Stromal cell of bone marrow (primary cell): ENCODE measurements around the gene PRG3.
"Not testable (repeated sequence)": the region's sequence is repeated elsewhere in the genome, so short reads cannot be mapped to it uniquely, and the experiment has no call there.

Experiments
- DNase-seq: peaks from one replicate; pipeline ENCODE4 v3.0.0-alpha.2; 2012; ENCODE audit warnings: low read depth

The PRG3 gene

DNA sequence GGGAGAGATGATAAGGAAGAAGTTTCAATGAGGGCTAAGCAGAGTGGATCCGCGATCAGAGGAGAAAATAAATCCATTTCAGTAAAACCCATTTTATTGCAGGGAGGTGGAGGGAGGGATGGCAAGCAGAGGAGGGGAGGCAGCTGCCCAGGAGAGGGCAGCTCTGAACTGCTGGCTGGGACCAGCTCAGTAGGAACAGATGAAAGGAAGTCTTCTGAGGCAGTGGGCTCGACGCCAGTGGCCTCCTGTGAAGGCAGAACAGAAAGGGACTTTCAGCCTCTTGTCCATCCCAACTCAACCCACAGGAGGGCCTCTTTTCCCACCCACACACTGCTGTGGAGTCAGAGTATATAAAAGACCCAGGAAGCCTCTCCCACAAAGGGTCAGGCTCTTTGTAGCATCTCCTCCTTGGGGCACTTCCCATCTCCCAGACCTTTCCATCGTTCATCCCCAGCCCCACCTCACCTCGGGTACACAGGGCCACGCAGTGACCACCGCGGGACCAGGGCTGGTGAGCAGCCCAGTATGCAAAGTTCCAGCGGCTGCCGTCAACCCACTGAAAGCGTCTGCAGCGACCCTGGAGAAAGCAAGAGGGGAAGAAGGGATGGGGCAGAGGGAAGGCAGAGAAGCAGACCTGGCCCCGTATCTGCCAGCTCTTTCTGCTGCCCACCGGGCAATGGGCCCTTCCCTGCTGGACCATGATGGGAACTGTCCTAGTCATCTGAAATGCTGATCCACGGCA is 6.5 kb upstream of the PRG3 start:
- DNase-seq: no peak

GRCh38 chr11:57386178-57386940 is 5.4 kb upstream of the PRG3 start:
- DNase-seq: no peak

DNA sequence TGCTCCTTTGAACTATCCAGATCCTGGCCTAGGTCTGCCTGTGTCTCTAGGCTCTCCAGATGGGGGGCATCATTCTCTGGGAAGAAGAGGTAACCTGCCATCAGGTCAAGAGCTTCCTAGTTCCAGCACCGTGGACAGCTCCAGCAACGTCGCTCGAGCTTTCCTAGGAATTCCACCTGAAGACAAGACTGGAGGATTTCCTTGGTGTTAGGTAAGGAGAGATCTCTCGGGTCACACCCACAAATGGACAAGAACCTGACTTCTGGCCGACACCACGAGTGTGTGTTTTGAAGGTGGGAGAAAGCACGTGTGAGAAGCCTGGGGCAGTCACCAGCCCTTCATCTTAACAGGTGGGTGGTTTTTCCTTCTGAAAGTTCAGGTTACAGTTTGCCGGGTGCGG is 1.2 kb downstream of the PRG3 start:
- no peak for DNase-seq

DNA sequence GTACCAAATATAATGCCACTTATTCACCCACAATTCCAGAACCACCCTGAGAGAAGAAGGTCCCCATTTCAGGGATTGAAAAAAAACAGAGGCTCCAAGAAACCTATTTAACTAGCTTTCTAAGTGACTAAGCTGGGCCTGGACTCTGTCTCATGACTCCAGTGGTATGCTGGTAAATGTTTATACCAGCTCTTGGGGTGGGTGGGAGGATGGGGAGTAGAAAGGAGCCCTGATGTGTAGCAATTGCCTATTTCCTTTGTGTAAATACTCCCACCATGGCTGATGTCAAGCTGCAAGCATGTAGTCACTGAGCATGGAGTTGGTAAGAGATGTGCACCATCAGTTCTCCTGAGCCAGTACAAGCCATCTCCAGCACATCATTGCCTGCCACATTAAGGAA is 2.8 kb downstream of the PRG3 start:
- DNase-seq: no peak

DNA sequence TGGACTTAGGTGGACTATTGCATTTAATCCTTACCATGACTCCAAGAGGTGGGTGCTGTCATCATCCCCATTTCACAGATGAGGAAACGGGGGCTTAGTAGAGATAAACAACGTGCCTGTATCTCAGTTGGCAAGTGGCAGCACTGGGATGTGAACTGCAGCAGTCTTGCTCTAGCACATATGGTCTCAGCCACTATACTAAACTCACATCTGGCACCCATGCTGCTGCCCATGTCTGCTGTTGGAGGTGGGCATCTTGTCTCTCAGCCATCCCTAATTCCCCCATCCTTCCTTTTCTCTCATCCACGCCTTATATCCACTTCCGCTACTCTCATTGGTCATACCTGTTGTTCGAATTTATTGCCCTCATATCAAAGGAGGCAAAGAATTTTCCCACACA is 3.8 kb downstream of the PRG3 start:
- no peak for DNase-seq

DNA sequence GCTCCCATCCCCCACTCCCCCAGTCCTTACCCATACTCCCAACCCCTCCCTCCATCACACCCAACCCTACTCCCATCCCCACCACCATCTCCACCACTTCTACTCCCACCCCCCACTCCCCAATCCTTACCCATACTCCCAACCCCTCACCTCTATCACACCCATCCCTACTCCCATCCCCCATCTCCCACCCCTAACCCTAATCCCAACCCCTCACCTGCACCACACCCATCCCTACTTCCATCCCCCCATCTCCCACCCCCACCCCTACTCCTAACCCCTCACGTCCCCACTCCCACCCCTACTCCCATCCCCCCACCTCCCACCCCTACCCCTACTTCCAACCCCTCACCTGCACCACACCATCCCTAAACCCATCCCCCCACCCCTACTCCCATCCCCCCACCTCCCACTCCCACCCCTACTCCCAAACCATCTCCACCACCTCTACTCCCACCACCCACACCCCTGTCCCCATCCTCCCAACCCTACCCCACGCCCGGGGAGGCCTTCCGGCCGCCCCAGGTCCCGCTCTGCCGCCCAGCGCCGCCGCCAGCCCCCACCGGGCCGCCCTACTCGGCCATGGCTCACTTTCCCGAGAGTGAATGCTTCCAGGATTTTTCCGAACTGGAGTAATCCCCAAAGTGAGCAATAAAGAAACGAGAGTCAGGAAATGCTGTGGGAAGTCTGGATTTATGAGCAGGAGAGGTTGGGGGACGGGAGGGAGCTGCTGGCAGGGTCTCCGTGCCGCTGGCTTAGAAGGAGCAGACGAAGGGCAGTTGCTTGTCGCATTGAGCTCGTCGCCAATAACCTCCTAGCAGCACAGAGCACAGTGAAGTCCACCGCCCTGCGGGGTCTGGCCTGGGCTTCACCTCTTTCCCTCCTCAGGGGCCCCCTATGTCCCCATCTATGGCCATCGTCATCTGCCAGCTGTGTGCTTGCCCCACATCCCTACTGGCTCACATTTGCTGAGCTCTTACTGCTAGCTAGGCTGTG is 4.6 kb downstream of the PRG3 start:
- DNase-seq: no peak

- no peak for DNase-seq
These were observed 5.5 kb downstream of the PRG3 start for GRCh38 chr11:57375490-57375889.

GRCh38 chr11:57374966-57375365 is 6.0 kb downstream of the PRG3 start:
- DNase-seq: no peak

- no peak for DNase-seq
These were observed 7.8 kb downstream of the PRG3 start for GRCh38 chr11:57373146-57373545.

- DNase-seq: no peak
These were observed 10.0 kb downstream of the PRG3 start for GRCh38 chr11:57370941-57371340.

DNA sequence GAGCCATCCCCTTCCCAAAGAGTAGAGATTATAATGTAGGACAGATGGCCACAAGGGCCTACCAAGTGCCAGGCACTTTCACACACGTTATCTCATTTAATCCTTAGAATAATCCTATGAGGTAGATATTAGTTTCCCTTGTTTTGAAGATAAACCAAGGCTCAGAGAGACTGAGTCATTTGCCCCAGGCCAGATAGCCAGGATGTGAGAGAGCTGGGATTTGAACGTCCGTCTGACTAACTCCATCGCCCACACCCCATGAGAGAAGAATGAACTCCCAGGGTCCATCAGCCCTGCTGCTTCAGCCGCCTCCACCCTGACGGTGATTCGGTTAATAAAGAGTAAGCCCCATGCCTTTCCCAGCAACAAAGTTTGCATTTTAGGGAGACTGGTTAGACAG is 10.7 kb downstream of the PRG3 start:
- no peak for DNase-seq

- no peak for DNase-seq
These were observed 12.1 kb downstream of the PRG3 start for GRCh38 chr11:57368845-57369232.

DNA sequence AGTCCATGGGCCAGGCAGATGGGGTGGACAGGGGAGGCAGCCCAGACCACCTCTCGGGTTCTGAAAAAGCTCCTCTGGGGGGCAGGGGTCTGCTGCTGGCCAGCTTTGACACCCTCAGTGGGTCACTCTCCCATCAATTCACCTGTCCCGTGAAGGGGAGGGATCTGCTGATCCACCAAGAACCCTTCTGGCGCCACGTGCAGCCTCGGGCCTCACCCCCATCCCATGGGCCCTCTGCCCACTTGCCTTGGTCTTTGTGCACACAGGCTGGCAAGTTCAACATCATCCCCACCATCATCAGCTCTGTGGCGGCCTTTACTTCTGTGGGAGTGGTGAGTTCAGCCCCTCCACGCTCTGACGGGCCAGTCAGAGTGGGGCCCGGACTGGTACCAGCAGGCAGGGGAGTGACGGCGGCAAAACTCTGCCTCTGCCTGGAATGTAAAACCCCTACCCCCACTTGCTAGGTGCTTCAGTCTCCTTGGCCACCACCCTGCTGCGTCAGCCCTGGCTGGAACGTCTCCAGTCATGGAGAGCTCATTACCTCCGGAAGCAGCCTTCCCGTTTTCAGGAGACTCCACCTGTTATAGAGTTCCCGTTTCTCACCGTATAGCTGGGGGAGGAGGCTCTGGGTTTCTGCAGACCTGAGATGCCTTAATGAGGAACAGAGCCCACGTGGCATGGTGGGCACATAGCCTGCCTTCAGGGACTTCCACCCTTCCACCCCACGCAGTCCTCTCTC is 12.7 kb downstream of the PRG3 start:
- DNase-seq: no peak

GRCh38 chr11:57364851-57365660 is 15.9 kb downstream of the PRG3 start:
- DNase-seq: no peak

DNA sequence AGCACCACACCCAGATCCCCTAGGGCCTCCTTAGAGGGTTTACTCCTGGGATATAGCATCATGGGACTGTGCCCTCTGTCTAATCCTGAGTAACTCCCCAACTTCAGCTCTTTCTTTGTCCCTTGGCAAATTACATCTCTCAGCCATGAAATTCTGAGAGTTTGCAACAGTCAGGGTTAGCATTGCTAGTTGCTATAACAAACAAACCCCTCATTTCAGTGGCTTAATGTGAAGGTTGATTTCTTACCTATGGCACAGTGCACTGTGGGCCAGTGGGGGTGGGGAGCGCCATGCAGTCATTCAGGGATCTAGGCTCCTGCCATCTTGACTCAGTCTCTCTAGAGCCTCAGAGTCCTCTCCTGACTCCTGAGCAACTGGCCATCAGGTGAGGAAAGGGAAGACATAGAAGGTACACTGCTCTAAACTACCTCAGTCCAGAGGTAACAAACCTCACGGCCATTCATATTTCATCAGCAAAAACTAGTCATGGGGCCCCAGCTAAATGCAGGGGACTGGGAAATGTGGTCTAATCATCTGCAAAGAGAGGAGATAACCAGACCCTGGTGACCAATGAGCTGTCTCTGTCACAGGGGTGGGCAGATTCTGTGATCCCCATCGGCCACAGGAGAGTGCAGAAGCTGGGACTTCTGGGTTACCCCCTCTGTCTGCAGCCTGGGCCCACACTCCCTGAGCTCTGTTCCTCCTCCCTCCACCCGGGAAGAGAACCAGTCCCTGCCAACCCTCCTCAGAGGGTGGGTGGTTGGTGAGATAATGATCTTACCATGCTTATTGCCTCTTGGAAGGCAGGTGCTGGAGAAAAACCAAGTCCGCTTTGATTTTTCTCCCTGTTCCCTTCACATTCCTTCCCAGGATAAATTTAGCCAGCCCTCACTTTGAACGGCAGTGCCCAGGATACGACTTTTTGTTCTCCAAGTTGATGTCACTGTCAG is 17.5 kb downstream of the PRG3 start:
- no peak for DNase-seq

DNA sequence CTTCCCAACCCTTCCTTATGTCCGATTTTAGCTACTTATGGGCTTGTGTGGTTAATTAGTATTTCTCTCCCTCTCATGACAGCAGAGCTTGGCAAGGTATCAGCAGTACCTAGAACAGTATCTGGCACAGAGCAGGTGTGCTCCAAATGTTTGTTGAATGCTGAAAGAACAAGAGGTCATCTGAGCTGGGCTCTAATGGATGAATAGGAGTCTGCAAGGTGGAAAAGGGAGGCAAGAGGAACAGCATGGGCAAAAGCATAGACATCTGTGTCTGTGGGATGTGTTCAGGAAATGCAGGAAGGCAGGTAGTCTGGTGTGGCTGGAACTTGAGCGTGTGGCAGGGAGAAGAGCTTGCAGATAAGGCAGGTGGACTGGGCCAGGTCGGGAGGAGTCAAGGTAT is 19.0 kb downstream of the PRG3 start:
- no peak for DNase-seq

GRCh38 chr11:57361420-57361819 is 19.5 kb downstream of the PRG3 start:
- not testable (repeated sequence) for DNase-seq

DNA sequence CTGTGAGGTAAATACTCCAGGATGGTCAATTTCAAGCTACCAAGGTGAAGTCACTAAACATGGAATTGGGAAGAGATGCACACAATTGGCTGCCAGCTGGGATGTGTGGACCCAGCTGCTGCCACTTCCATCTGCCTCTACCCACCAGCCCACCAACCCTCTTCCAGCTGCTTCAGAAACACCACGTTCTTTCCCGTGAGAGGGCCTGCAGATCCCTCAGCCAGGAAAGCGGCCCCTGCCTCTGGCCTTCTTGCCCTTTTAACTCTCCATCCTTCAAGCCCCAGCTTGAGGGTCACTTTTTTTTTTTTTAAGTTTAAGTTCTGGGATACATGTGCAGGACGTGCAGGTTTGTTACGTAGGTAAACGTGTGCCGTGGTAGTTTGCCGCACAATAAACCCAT is 20.0 kb downstream of the PRG3 start:
- no peak for DNase-seq

DNA sequence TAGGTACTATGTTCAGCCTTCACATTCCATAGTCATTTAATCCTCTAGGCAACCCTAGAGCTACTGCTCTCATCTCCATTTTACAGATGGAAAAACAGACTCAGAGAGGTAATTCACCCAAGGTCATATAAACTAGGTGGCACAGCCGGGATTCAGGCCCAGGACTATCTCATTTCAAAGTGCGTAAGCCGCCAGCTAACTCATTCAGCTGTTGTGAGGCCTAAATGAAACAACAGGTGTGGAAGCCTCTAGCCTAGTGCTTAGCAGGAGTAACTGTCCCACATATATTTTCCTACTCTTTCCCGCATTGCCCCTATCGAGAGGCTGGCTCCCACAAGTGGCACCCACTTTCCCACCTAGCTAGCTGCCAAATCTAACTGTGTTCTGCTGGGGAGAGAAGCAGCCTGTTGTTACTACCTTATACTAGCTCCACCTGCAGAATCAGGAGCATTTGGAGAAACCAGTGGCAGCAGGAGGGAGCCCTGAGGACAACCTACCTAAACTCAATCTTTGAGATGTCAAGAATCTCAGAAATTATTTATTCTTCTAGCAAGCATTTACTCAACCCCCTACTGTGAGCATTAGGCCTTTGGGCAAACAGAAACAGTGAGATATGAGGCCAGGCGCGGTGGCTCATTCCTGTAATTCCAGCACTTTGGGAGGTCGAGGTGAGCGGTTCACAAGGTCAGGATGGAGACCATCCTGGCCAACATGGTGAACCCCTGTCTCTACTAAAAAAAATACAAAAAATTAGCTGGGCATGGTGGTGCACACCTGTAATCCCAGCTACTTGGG is 20.9 kb downstream of the PRG3 start:
- DNase-seq: no peak
